DND-41 (cell line): ENCODE measurements around the gene G6PD.

Source experiments
- ATAC-seq: fragments of 200-7000 bp; cut with Tn5 transposase; 3 replicates; pipeline ENCODE4 v1.9.1; 2021; ENCODE audit warnings: low read depth; ENCODE audit not compliant: insufficient read depth
- DNase-seq: peaks from one replicate; pipeline ENCODE4 v3.0.0-alpha.2; 2020
- H2AFZ ChIP-seq: 2 replicates; pipeline ENCODE4 v1.6.0; 2012; ENCODE audit warnings: low read depth, low read length
- H3K27ac ChIP-seq: 2 replicates; pipeline ENCODE4 v1.5.1; 2012; ENCODE audit warnings: low read length, inconsistent platforms
- H3K27me3 ChIP-seq: fragments of 200-600 bp; sonication (generic); 2 replicates; pipeline ENCODE4 v1.6.0; 2012; ENCODE audit warnings: low read length, mild to moderate bottlenecking, inconsistent platforms; ENCODE audit not compliant: insufficient read depth, poor library complexity
- H3K36me3 ChIP-seq: 2 replicates; pipeline ENCODE4 v1.5.1; 2012; ENCODE audit warnings: low read length, inconsistent platforms; ENCODE audit not compliant: insufficient read depth
- H3K4me1 ChIP-seq: 2 replicates; pipeline ENCODE4 v1.5.1; 2012; ENCODE audit warnings: mild to moderate bottlenecking, low read length; ENCODE audit not compliant: insufficient read depth
- H3K4me2 ChIP-seq: 2 replicates; pipeline ENCODE4 v1.6.0; 2012; ENCODE audit warnings: mild to moderate bottlenecking, moderate library complexity, low read length, inconsistent platforms; ENCODE audit not compliant: insufficient read depth
- H3K4me3 ChIP-seq, 2 experiments: fragments of 200-600 bp in 1 of 2; shearing (Covaris generic) in 1 of 2; 2 replicates each; pipeline ENCODE4 v1.5.1; 2012 to 2016; ENCODE audit warnings: inconsistent platforms in 2 of 2, low read length in 2 of 2, mild to moderate bottlenecking in 2 of 2, low read depth in 1 of 2, moderate library complexity in 1 of 2
- H3K79me2 ChIP-seq: 2 replicates; pipeline ENCODE4 v1.6.0; 2012; ENCODE audit warnings: low read length, inconsistent platforms; ENCODE audit not compliant: insufficient read depth
- H3K9ac ChIP-seq: 2 replicates; pipeline ENCODE4 v1.6.0; 2012; ENCODE audit warnings: low read depth, mild to moderate bottlenecking, inconsistent platforms, low read length, moderate library complexity
- H3K9me3 ChIP-seq: 2 replicates; pipeline ENCODE4 v1.5.1; 2012; ENCODE audit warnings: low read length, moderate library complexity, mild to moderate bottlenecking, inconsistent platforms; ENCODE audit not compliant: insufficient read depth, severe bottlenecking
- H4K20me1 ChIP-seq: 2 replicates; pipeline ENCODE4 v1.6.0; 2012; ENCODE audit warnings: low read length; ENCODE audit not compliant: insufficient read depth
- CTCF ChIP-seq: IDR thresholded peaks from 2 replicates; pipeline ENCODE4 v1.5.1; 2012; ENCODE audit warnings: borderline replicate concordance, low read length, moderate library complexity, mild to moderate bottlenecking; ENCODE audit not compliant: poor library complexity, severe bottlenecking; ENCODE audit errors: extremely low read depth
- EZH2 ChIP-seq: IDR thresholded peaks from 3 replicates; pipeline ENCODE4 v1.6.1; 2012; ENCODE audit warnings: borderline replicate concordance, low read depth, mild to moderate bottlenecking, moderate library complexity, low read length, inconsistent platforms; ENCODE audit not compliant: severe bottlenecking

The G6PD gene

DNA sequence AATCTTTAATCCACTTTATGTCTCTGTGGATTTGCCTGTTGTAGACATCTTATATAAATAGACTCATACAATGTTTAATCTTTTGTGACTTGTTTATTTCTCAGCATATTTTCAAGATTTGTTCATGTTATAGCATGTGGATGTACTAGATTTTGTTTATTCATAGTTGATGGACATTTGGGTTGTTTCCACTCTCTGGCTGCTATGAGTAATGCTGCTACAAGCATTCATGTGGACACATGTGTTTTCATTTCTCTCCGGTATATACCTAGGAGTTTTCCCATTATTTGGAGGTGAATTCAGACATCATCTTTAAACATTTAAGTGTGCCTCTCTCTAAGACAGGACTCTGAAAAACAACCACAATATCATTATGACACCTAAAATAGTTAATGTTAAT lies 3.1 kb upstream of the G6PD start:
- no peak overlapping the region for H2AFZ ChIP-seq
- no peak for DNase-seq
- peaks cover 22% of the 10 kb centered on the region for H3K36me3 ChIP-seq
- peak overlapping the region; percentile 99; the same call in 1 of the 2 replicates for H3K4me2 ChIP-seq
- H3K27ac ChIP-seq: no peak overlapping the region
- no peak overlapping the region for H3K9ac ChIP-seq
- peaks cover 63% of the 10 kb centered on the region for H3K79me2 ChIP-seq
- H3K4me1 ChIP-seq: peaks cover 39% of the 10 kb centered on the region
- H3K4me3 ChIP-seq: no peak overlapping the region
- no peaks in the 10 kb centered on the region for H3K9me3 ChIP-seq
- H4K20me1 ChIP-seq: peaks cover 28% of the 10 kb centered on the region
- ATAC-seq: no peak
- TF ChIP-seq EZH2 (no peak), CTCF (no peak)
- no peaks in the 10 kb centered on the region for H3K27me3 ChIP-seq

DNA sequence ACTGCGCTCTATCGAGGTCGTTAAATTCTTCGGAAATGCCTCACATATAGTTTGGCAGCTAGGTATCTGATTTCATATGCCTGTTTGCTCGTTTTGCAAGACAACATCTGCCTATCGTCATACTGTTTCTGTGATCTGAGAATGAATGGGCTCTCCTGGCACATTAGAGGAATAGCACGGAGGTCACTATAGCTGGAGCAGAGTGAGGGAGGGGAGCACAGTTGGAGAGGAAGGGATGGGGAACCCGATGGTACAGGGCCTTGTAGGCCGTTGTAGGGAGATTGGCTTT lies 1.3 kb upstream of the G6PD start:
- peaks cover 49% of the 10 kb centered on the region for H3K4me1 ChIP-seq
- peak overlapping the region; percentile 94 to 100 for H3K4me3 ChIP-seq
- no peak for DNase-seq
- peak overlapping the region; percentile 91 for H3K27ac ChIP-seq
- peak overlapping the region; percentile 93 for H3K9ac ChIP-seq
- H3K27me3 ChIP-seq: no peaks in the 10 kb centered on the region
- H2AFZ ChIP-seq: peak overlapping the region; percentile 68
- peaks cover 58% of the 10 kb centered on the region for H3K79me2 ChIP-seq
- H3K36me3 ChIP-seq: peaks cover 15% of the 10 kb centered on the region
- H4K20me1 ChIP-seq: peaks cover 22% of the 10 kb centered on the region; the same call in 1 of the 2 replicates
- peak overlapping the region; percentile 99 for H3K4me2 ChIP-seq
- TF ChIP-seq CTCF: no peak
- TF ChIP-seq EZH2: no peak
- no peaks in the 10 kb centered on the region for H3K9me3 ChIP-seq
- no peak for ATAC-seq

DNA sequence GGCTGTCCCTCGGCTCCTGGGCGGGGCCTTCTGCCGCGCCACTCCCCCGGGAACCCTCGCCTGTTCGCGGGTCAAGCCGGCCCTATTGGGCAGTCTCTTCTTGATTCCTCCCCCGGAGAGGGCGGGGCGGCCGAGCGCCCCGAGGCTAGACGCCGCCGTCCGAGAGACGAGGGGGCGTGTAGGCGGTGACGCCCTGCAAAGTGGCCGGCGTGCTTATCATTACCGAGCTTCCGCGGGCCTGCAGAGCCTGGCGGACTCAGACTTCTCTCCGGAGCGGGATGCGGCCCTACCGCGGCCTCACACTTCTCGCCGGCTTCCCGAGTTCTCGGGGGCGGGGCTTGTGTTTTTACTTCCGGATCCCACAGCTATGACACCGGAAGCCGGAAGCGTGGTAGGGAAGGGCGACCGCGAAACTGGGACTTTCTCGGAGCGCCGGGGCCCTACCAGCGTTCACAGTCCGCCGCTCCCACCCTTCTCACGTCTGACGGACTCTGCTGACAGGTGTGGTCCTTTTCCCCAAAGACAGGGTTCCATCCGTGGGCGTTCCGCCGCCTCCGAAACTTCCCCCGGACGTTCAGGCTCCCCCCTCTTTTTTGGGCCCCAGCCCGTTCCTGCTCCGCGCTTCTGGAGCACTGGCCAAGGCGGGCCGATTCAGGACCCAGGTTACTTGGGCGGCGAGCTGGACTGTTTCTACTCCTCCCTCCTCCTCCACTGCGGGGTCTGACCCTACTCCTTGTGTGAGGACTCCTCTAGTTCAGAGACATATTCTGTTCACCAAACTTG lies 790 bp upstream of the G6PD start, which contains the start of gene IKBKG:
Gene IKBKG (plus strand): TSS at position 376 of the 783 bp plus-strand sequence. CDS start 4,383 bp downstream, outside the sequence.
- TF ChIP-seq EZH2 (no peak), CTCF (no peak)
- H3K27me3 ChIP-seq: no peaks in the 10 kb centered on the region
- H3K9me3 ChIP-seq: no peaks in the 10 kb centered on the region
- peaks cover 49% of the 10 kb centered on the region for H3K4me1 ChIP-seq
- H3K79me2 ChIP-seq: peaks cover 57% of the 10 kb centered on the region
- peak within 1 kb of the TSS; percentile 93 for H3K9ac ChIP-seq
- peak within 1 kb of the TSS; percentile 80 for H2AFZ ChIP-seq
- H3K36me3 ChIP-seq: peaks cover 16% of the 10 kb centered on the region
- peak; percentile 83 for ATAC-seq
- DNase-seq: peak; percentile 90
- H4K20me1 ChIP-seq: peaks cover 21% of the 10 kb centered on the region; the same call in 1 of the 2 replicates
- H3K4me3 ChIP-seq: peak within 1 kb of the TSS; percentile 94 to 100
- H3K27ac ChIP-seq: peak within 1 kb of the TSS; percentile 91
- peak within 1 kb of the TSS; percentile 99 for H3K4me2 ChIP-seq
